AG04449 (cell line): Measurements from ENCODE around the gene GPR21.

Experiments used
- CTCF ChIA-PET: fragments of 350-600 bp; formaldehyde crosslinking; extraction: SDS; loops from one replicate; lab custom pipeline; 2021; ENCODE audit warnings: antibody characterized with exemption; lab: Yijun Ruan, JAX
- POLR2A ChIA-PET: fragments of 400-600, 350-600 bp; formaldehyde crosslinking; extraction: SDS; loops from one replicate; lab custom pipeline; 2020; ENCODE audit warnings: antibody characterized with exemption, inconsistent platforms; lab: Yijun Ruan, JAX
- DNase-seq: peaks from one replicate; pipeline ENCODE4 v3.0.0-alpha.2; 2010; ENCODE audit warnings: low read depth, low spot score
- H3K4me3 ChIP-seq: 2 replicates; pipeline ENCODE4 v1.5.1; 2011; ENCODE audit warnings: low read depth, mild to moderate bottlenecking, control low read depth, low read length
- TF ChIP-seq, protein P1 (sequence below): IDR thresholded peaks from one replicate; pipeline ENCODE4 v1.5.1; 2011; ENCODE audit warnings: mild to moderate bottlenecking, moderate library complexity, low read length, control low read depth, inconsistent platforms; ENCODE audit not compliant: insufficient read depth; ENCODE audit errors: missing control alignments

GPR21 gene

DNA sequence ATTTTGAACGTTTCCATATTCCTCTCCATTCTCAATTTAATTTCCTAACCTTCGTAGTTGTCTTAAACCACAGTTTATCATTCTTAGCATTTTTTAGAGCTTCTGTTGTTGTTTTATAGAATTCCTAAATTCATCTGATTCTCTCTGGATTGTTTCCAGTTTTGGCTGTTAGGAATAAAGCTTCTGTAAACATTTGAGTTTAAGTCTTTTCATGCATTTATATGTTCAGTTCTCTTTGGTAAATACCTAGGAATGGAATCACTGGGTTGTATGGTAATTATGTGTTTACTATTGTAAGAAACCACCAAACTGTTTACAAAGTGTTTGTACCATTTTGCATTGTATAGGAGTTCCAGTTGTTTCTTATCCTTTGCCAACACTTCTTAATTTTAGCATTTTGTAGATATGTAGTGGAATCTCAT lies 29.7 kb downstream of the GPR21 start:
- TF ChIP-seq, protein P1, sequence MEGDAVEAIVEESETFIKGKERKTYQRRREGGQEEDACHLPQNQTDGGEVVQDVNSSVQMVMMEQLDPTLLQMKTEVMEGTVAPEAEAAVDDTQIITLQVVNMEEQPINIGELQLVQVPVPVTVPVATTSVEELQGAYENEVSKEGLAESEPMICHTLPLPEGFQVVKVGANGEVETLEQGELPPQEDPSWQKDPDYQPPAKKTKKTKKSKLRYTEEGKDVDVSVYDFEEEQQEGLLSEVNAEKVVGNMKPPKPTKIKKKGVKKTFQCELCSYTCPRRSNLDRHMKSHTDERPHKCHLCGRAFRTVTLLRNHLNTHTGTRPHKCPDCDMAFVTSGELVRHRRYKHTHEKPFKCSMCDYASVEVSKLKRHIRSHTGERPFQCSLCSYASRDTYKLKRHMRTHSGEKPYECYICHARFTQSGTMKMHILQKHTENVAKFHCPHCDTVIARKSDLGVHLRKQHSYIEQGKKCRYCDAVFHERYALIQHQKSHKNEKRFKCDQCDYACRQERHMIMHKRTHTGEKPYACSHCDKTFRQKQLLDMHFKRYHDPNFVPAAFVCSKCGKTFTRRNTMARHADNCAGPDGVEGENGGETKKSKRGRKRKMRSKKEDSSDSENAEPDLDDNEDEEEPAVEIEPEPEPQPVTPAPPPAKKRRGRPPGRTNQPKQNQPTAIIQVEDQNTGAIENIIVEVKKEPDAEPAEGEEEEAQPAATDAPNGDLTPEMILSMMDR = no peak
- DNase-seq = peak; percentile 55
- no peak overlapping the region for H3K4me3 ChIP-seq
- CTCF ChIA-PET = interaction anchor here (1.4 to 2.3 kb wide), 2 partner anchors 9 to 14 kb away, joined by 5 to 11 read pairs; no protein-coding TSS in a partner anchor
- POLR2A ChIA-PET = interaction anchor here (1.0 kb wide), 1 partner anchor 14 kb away, joined by 6 read pairs; no protein-coding TSS in a partner anchor

DNA sequence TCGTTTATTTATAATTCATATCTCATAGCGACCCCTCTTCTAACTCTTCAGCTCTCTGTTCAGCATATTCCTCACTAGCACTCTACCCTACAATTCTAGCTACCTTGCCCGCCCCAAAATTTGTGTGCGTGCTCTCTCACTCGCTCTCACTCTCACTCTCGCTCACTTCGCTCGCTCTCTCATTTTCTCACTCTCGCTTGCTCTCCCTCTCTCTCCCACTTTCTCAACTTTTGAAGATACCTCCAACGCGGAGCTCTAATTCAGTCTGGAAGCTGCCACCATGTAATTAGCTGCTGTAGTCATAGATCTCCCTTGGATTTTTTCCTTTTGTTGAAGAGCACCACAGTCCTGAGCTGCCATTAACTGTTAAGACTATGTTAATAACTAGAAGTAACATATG lies 30.4 kb downstream of the GPR21 start:
- no peak for DNase-seq
- TF ChIP-seq, protein P1 = no peak
- CTCF ChIA-PET = interaction anchor here (1.4 to 2.3 kb wide), 2 partner anchors 9 to 15 kb away, joined by 5 to 11 read pairs; no protein-coding TSS in a partner anchor
- no peak overlapping the region for H3K4me3 ChIP-seq
- POLR2A ChIA-PET = no interaction called here

DNA sequence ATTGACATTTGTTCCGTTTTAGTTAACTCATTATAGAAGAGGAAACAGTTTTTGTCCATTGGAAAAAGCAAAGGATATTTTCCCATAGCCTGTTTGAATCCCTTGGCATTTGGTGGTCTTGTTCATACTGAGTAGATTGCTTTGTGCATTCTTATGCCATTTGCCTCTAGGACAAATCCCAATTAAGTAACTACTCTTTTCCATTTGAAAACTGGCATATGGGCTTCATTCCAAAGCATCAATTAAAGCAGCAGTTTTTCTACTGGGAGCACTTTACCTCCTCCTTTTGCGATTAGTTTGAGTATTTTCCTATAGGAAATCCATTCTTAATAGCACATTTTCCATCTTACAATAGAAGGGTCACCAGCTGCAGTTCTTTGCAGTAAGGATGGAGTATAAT lies 31.2 kb downstream of the GPR21 start:
- DNase-seq = no peak
- POLR2A ChIA-PET = no interaction called here

DNA sequence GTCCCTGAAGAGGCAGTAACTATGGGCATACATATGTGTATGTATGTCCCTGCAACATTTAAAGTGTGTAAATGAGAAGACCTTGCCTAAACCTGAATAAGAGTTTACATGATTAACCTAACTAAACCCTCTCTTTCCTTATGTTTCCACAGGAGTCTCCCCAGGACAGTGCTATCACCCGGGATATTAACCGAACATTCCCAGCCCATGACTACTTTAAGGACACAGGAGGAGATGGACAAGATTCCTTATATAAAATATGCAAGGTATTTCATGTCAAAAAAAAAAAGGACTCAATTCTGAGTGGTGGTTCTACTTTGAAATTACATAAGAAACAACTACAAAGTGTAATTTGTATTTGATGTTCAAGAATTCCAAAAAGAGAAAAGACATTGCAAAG lies 31.7 kb downstream of the GPR21 start:
- TF ChIP-seq, protein P1 = no peak
- no peak overlapping the region for H3K4me3 ChIP-seq
- POLR2A ChIA-PET = no interaction called here
- DNase-seq = no peak
- CTCF ChIA-PET = no interaction called here

More for the DNA sequence above, 31.2 kb downstream of the GPR21 start:
- TF ChIP-seq, protein P1 = no peak
- CTCF ChIA-PET = interaction anchor here (2.3 kb wide), 1 partner anchor 16 kb away, joined by 11 read pairs; no protein-coding TSS in a partner anchor
- no peak overlapping the region for H3K4me3 ChIP-seq

DNA sequence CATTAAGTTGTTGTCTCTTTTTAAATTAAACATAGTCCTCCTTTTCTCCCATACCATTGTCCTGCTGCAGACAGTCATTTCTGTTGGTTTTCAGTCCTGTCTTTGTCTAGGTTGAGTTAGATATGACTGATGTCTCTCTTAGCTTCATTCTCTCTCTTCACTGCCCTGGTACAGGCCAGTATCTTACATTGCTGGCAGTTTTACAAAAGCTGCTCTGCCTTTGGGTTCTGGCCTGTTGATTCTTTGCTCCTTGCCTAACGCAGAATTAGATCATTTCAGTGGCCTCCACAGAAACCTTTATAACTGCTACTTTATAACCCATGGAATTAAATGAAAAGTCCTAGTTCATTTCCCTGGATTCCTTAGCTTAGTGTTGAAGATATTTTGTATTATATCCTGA lies 33.7 kb downstream of the GPR21 start:
- no peak for DNase-seq
- TF ChIP-seq, protein P1 = no peak
- no peak overlapping the region for H3K4me3 ChIP-seq
- CTCF ChIA-PET = interaction anchor here (0.8 to 3.4 kb wide), 4 partner anchors 14 to 282 kb away, joined by 3 to 13 read pairs (median 4); no protein-coding TSS in a partner anchor
- POLR2A ChIA-PET = no interaction called here

DNA sequence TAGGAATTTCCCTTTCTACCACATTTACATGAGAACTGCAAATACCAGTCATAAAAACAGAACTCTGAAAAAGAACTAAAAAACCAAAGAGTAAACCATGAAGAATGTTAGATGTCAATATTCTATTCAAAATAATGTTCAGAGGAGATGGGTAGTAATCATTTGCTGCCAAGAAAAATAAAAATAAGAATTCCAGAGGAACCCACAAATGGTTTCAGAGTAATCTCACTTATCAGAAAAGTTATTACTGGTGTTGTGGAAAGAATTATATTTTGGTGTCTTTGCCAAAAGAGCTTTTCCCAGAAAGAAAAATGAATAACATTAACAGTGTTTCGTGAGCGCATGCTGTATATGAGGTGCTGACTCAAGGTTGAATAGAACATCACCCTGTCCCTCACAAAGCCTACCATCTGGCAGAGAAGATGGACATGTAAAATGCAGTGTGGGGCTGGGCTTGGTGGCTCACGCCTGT lies 35.6 kb downstream of the GPR21 start:
- TF ChIP-seq, protein P1 = no peak
- ChIA-PET CTCF (interaction anchor here (3.4 kb wide), 1 partner anchor 12 kb away, joined by 13 read pairs; no protein-coding TSS in a partner anchor), POLR2A (interaction anchor here (0.6 to 1.3 kb wide), 3 partner anchors 21 to 1780 kb away, joined by 3 to 5 read pairs (median 3); no protein-coding TSS in a partner anchor)
- H3K4me3 ChIP-seq = no peak overlapping the region
- peak; percentile 95 for DNase-seq
